HG03571 (cell line): ENCODE results near the gene TMEM80.
"Not testable (repeated sequence)": the region's sequence is repeated elsewhere in the genome, so short reads cannot be mapped to it uniquely, and the experiment has no call there.

Source experiments
- ATAC-seq: cut with Tn5 transposase; IDR thresholded peaks from one replicate; pipeline ENCODE4 v1.9.1; 2021; ENCODE audit not compliant: unreplicated experiment

TMEM80 gene

DNA sequence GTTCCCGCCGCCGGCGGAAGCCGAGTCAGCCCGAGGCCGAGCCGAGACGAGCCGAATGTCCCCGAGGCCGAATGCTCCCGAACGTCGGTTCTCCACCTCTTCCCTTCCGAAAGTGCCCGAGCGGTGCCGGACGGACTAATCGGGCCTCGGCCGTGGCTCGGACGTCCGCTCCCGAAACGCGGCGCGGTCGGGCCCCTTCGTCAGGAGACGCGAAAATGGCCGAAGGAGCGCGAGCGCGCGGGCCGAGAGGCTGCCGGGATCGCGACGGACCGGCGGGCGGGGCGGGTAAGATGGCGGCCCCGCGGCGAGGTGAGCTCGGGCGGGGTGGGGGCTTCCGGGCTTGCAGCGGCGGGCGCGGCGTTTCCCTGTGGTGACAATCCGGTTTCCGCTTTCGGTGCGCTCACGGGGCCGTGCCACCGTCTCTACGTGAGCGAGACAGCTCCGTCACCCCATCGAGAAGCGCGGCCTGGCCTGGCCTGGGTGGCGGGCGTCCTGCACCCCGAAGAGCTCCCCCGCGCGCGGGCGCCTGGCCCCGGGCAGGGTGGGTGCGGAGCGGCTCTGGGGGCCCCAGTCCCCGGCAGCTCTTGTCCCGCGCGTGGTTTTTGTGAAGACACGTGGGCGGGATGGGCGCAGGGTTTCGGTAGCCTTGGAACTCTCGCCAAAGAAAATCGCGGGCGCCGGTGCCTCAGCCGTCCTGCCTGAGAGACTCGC is at the start of gene TMEM80:
TSS of gene TMEM80 (plus strand) at position 279 of the 711 bp plus-strand sequence. CDS start at position 291, 12 bp downstream.
- peak; percentile 70 for ATAC-seq

DNA sequence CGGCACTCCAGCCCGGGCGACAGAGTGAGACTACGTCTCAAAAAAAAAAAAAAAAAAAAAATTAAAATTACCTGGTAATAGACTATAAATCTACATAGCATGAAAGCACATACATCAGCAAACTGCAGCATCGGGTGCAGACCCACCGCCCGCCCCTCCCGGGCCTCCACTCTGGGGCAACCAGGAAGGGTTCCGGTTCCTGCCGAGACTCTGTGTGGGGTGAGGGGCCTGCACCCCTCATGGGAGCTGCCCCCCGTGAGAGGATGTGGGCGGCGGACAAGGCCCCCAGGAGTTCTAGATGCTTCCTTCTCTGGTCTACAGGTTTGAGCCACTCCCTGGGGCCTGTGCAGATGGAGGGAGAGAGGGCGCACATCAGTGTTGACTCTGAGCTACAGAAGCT is 49.4 kb upstream of the TMEM80 start:
- no peak for ATAC-seq

GRCh38 chr11:647672-648158 is 47.9 kb upstream of the TMEM80 start:
- ATAC-seq = not testable (repeated sequence)

GRCh38 chr11:650482-650881 is 45.1 kb upstream of the TMEM80 start:
- ATAC-seq = no peak

GRCh38 chr11:653136-653535 is 42.5 kb upstream of the TMEM80 start:
- ATAC-seq = not testable (repeated sequence)

GRCh38 chr11:653837-654236 is 41.8 kb upstream of the TMEM80 start:
- ATAC-seq = no peak

DNA sequence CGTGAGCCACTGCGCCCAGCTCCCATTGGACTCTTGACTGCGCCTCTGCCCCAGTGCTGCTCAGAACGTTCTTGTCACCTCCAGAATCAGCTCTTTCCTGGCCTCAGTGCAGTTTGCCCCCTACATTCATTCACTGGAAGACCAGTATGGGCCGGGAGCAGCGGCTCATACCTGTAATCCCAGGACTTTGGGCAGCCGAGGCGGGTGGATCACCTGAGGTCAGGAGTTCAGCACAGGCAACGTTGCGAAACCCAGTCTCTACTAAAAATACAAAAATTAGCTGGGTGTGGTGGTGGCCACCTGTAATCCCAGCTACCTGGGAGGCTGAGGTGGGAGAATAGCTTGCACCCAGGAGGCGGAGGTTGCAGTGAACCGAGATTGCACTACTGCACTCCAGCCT is 41.2 kb upstream of the TMEM80 start:
- ATAC-seq = not testable (repeated sequence)

- no peak for ATAC-seq
Observed at GRCh38 chr11:655036-655726, 40.4 kb upstream of the TMEM80 start.

DNA sequence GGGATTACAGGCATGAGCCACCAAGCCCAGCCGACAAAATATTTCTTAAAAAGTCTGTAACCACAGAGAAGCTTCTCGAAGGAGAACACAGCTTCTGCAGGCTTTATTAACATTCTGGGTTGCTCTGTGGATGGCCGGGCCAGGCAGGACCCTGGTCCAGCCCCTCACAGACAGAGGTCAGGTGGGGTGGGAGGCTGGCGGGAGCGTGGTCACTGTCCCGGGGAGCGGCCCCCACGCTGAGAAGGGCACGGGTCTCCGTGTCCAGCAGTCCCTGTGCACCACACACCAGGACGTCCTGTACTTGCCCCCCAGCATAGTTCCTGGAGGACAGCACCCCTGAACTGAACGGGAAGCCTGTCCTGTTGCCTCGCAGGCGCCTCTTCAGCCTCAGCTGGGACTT is 39.2 kb upstream of the TMEM80 start:
- no peak for ATAC-seq

DNA sequence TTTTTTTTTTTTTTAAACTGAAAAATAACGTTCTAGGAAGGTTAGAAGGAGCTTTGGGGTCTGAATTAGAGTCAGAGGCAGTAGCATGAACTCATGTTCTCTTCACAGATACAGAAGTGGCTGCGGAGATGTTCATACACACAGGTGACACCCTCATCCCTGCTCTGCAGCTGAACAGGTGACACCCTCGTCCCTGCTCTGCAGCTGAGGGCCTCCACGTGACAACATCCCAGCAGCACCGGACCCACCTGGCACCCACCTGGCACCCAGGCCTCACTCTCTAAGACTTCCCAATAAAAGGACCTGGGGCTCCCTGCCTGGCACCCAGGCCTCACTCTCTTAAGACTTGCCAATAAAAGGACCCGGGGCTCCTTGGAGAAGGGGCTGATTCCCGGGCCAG is 38.8 kb upstream of the TMEM80 start:
- ATAC-seq = no peak

DNA sequence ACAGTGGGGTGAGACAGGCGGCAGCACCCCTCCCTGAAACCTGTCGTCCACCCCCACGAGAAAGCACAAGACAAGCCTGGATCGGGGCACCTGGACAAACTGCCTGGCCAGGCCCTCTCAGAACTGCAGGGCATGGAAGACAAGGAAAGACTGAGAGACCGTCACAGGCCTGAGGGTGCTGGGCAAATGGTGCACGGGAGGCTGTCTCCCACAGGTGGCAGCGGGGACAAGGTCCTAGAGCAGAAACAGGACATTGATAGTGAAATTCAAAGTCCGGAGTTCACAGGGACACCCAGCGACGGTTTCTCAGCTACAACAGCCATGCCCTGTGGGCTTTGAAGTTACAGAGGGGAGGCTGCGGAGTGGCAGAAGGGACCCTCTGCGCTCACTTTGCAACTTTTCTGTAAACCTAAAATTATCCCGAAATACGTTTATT is 37.9 kb upstream of the TMEM80 start:
- ATAC-seq = no peak

GRCh38 chr11:659532-660085 is 36.0 kb upstream of the TMEM80 start:
- ATAC-seq = no peak

DNA sequence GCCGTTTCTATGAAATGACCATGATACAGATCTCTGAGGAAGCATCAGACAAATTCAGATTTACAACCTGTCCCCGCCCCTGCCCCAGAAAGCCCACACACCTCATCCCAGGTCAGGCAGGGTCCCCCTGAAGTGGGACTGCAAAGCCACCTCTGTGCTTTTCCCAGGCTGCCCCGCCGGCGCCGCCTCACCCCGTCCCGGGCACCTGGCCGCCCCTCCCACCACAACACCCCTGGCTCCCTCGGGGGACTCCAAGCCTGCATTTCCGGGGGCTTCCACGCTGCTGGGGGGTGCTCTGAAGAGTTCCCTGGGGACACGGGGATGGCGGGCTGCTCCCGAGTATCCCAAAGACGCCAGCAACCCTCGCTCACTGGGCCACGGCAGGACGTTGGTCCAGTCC is 35.3 kb upstream of the TMEM80 start:
- ATAC-seq = no peak

GRCh38 chr11:660681-661444 is 34.8 kb upstream of the TMEM80 start:
- no peak for ATAC-seq

DNA sequence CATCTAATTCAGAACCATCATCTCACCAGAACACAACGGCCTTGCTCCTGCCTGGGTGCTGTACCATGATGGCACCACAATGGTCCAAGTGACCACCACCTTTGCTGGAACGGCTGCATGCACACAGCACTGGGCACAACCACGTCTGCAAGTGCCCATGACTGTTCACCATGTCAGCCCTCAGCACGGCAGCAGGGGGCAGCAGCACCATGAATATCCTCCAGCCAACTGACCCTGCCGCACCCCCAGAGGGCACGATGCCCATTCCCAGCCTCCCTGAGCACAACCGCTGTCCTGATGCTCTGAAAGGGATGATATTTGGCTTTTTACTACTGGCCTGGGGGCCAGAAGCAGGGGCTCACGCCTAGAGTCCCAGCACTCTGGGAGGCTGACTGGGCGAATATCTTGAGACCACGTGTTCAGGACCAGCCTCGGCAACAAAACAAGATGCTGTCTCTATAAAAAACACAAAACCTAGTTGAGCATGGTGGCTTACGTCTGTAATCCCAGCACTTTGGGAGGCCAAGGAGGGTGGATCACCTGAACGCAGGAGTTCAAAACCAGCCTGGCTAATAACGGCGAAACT is 32.8 kb upstream of the TMEM80 start:
- no peak for ATAC-seq

DNA sequence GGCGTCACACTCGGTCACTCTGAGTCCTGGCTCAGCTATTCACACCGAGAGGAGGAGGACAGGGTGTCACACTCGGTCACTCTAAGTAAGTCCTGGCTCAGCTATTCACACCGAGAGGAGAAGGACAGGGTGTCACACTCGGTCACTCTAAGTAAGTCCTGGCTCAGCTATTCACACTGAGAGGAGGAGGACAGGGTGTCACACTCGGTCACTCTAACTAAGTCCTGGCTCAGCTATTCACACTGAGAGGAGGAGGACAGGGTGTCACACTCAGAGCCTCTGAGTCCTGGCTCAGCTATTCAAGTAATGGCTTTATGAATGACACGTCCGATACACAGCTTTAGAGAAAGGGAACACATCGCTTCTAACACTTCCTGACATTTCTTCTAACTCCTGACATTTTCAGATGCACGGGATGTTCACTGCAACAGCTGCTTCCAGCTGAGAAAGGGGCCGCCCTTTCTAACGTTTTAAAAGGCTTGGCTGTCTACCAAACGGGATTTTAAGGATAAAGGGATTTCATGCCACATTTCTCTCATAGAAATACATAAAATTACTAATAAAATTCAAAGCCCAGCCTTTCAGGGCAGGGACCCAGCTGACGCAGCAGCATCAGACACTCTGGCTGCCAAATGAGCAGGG is 30.4 kb upstream of the TMEM80 start:
- no peak for ATAC-seq

- ATAC-seq = no peak
Observed at GRCh38 chr11:665704-666281, 29.8 kb upstream of the TMEM80 start.

- no peak for ATAC-seq
Observed at GRCh38 chr11:673866-674265, 21.8 kb upstream of the TMEM80 start.

DNA sequence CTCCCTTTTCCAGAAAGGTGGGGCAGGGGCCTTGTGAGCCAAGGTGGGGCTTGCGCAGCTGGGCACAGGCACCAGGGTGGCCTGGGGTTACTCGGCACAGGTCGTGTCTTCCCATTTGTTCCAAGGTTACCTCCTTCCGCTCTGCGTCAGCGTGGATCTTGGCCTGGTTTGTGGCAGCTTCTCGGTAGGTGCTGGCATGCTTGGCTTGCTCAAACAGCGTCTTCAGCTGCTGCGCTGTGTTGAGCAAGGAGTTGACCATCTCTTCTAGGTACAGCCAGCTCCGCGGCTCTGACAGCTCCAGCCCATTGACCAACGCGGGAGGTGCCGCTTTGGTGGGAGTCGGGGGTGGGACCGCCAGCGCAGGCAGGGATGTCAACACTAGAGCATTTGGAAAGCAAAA is 21.2 kb upstream of the TMEM80 start:
- no peak for ATAC-seq

DNA sequence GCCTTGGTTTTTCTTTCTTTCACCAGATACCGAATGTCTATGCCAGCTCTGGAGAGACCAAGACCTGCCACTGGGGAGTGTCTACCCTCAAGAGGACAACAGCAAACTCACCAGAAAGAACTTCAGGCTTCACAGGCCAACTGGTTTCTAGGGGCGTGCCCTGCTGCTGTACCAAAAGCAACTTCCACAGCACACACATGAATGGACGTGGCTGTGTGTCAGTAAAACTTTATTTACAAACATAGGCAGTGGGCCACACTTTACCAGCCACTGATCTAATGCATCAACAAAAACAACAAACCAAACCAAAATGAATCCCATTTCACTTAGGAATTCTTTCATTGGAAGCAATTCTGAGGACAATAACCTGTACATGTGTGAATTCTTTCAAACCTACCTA is 17.3 kb upstream of the TMEM80 start:
- no peak for ATAC-seq
